AG09319 (cell line): ENCODE data around the gene GCNA.
"Not testable (repeated sequence)": the region's sequence is repeated elsewhere in the genome, so short reads cannot be mapped to it uniquely, and the experiment has no call there.

ENCODE experiments used
- DNase-seq: peaks from one replicate; pipeline ENCODE4 v3.0.0-alpha.2; 2010; ENCODE audit warnings: low read depth; ENCODE audit errors: extremely low read depth
- TF ChIP-seq, protein P1 (sequence below): IDR thresholded peaks from 2 replicates; pipeline ENCODE4 v1.5.1; 2011; ENCODE audit warnings: low read depth, mild to moderate bottlenecking, inconsistent platforms, low read length, moderate library complexity

GCNA gene

DNA sequence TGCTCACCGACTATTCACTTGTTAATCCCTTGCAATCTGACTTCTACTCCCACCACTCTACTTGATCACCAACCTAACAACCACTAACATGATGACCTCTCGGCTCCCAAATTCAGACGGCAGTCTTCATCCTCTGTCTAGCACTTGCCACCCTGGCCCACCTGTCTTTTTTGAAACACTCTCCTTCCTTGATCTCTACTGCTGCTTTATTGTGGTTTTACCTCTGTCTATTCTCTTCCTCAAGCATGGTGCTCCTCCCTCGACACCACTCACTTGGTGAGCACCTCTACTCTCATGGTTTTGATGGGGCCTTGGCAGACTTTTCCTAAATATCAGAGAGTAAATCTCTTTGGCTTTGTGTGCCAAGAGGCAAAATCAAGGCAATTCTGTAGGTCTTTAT lies 61.8 kb downstream of the GCNA start:
- no peak for DNase-seq
- TF ChIP-seq, protein P1, sequence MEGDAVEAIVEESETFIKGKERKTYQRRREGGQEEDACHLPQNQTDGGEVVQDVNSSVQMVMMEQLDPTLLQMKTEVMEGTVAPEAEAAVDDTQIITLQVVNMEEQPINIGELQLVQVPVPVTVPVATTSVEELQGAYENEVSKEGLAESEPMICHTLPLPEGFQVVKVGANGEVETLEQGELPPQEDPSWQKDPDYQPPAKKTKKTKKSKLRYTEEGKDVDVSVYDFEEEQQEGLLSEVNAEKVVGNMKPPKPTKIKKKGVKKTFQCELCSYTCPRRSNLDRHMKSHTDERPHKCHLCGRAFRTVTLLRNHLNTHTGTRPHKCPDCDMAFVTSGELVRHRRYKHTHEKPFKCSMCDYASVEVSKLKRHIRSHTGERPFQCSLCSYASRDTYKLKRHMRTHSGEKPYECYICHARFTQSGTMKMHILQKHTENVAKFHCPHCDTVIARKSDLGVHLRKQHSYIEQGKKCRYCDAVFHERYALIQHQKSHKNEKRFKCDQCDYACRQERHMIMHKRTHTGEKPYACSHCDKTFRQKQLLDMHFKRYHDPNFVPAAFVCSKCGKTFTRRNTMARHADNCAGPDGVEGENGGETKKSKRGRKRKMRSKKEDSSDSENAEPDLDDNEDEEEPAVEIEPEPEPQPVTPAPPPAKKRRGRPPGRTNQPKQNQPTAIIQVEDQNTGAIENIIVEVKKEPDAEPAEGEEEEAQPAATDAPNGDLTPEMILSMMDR = no peak

DNA sequence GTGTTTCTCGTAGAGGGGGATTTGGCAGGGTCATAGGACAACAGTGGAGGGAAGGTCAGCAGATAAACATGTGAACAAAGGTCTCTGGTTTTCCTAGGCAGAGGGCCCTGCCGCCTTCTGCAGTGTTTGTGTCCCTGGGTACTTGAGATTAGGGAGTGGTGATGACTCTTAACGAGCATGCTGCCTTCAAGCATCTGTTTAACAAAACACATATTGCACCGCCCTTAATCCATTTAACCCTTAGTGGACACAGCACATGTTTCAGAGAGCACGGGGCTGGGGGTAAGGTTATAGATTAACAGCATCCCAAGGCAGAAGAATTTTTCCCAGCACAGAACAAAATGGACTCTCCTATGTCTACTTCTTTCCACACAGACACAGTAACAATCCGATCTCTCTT lies 66.2 kb downstream of the GCNA start:
- DNase-seq = not testable (repeated sequence)

DNA sequence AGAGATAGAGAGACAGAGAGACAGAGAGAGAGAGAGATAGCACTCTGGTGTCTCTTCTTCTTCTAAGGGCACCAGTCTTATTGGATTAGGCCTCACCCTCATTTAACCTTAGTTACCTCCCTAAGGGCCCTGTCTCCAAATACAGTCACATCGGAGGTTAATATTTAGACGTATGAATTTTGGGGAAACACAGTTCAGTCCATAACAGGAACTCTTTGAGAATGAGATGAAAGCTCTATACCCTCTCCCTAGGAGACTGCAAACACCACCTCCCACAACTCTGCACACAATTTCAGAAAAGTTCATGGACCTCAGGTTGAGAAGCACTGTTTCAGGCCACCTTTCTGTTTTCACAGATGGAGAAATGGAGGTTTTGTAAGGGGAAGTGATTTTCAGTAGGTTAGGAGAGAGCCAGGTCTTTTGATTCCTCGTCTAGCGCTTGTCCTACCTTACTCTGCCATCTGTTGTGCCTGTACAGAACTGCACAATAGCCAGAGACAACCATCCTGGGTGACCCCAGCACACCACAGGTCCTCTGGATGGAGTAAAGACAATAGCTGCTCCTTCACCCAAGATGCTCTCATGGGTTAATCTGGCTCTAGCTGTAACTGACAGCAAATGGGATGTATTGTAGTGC lies 72.2 kb downstream of the GCNA start:
- TF ChIP-seq, protein P1 = no peak
- DNase-seq = no peak

DNA sequence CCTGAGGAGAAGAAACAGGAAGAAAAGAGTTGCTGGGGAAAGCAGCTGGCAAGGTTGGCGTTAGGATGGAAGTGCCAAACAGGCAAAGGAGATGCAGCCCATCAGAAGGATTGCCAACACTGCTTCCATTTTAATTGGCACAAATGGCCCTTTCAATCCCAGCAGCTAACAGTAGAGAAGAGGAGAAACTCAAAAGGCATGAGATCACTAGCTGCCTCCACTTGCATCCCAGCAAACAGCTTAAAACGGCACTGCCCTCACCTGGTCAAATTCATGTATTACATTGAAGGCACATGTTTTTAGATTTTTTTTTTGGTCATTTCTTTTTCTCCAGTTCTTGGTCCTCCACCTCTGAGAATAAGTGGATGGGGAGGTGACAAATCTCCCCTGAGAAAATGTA lies 74.2 kb downstream of the GCNA start:
- TF ChIP-seq, protein P1 = peak; percentile 60
- DNase-seq = peak; percentile 30

DNA sequence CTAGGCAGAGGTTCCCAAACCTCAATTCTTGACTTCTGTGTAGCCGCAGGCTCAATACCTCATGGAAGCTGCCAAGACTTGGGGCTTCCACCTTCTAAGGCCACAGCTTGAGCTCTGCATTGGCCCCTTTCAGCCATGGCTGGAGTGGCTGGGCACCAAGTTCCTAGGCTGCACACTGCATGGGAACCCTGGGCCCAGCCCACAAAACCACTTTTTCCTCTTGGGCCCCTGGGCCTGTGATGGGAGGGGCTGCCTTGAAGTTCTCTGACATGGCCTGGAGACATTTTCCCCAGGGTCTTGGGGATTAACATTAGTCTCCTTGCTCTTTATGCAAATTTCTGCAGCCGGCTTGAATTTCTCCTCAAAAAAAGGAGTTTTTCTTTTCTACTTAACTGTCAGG lies 75.1 kb downstream of the GCNA start:
- no peak for DNase-seq
- TF ChIP-seq, protein P1 = no peak

DNA sequence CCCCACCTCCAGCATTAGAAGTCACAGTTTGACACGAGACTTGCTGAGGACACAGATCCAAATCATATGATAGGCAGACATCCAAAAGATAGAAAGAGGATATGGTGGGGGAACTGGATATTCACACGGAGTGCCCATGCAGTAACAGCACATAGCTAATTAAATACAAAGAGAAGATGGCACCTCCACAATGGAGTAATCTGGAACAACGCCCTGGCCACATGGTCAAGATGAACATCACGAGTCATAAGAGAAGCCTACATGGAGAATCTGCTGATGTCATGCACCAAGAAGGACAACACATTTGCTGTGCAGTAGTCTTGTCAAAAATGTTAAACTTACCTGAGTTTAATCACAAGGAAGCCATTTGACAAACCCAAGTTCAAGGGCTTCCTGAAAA lies 79.0 kb downstream of the GCNA start:
- TF ChIP-seq, protein P1 = no peak
- no peak for DNase-seq

DNA sequence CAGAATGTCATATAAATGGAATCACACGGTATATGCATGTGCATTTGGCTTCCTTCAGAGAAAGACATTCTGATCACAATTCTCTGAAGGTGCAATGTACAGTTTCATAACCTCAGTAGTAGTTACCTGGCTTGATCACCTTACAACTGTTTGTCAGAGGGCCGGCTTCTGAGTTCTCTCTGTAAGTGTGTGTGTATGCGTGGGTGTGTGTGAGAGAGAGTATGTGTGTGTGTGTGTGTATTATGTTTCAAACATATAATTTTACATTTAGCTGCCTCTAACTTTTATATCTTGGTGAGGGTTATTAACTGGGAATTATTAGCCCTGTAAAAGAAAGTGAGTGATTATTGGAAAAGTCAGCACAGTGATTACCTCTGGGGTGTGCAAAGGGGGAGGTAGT lies 81.1 kb downstream of the GCNA start:
- TF ChIP-seq, protein P1 = no peak
- no peak for DNase-seq

DNA sequence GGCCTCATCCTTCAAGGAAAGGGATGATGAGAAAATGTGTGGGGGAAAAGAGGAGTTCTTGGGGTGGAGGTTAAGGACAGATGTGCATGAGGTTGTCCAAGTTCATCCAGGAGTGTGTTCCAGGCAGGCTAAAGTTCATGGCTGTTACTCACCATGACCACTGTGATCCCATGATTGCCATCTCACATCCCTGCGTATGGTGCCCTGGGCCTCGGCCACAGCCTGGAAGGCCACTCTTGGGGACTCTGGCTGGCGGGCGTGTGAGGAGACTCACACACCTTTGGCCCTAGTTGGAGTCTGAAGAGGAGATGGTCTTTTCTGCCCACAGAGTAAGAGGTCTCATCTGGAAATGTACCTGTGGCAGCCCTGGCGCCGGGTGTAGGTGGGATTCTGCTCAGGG lies 81.7 kb downstream of the GCNA start:
- DNase-seq = no peak
- TF ChIP-seq, protein P1 = no peak
